ENCODE results near the gene AURKAIP1.

AURKAIP1 gene

GRCh38 chr1:1365875-1366698, 8.9 kb downstream of the AURKAIP1 start:
- no peak for TF ChIP-seq CTCF (IDR thresholded peaks at IDR 0.05; ENCODE audit: control insufficient read depth, insufficient read depth, low read depth, low read length, missing control alignments)
- no peak overlapping the region for H3K4me3 ChIP-seq (ENCODE audit: control insufficient read depth, low read depth, low read length)
- DNase-seq (ENCODE audit: low read depth), result no peak

GRCh38 chr1:1364266-1364665, 10.7 kb downstream of the AURKAIP1 start:
- no peak for TF ChIP-seq CTCF (IDR thresholded peaks at IDR 0.05; ENCODE audit: control insufficient read depth, insufficient read depth, low read depth, low read length, missing control alignments)
- DNase-seq (ENCODE audit: low read depth), result no peak
- H3K4me3 ChIP-seq (ENCODE audit: control insufficient read depth, low read depth, low read length), result no peak overlapping the region

- H3K4me3 ChIP-seq (ENCODE audit: control insufficient read depth, low read depth, low read length), result peak overlapping the region; percentile 44
- no peak for DNase-seq (ENCODE audit: low read depth)
- peak; percentile 38 for TF ChIP-seq CTCF (IDR thresholded peaks at IDR 0.05; ENCODE audit: control insufficient read depth, insufficient read depth, low read depth, low read length, missing control alignments)
These were observed 13.0 kb downstream of the AURKAIP1 start for GRCh38 chr1:1361982-1362423.

GRCh38 chr1:1361233-1361981, 13.6 kb downstream of the AURKAIP1 start:
- DNase-seq (ENCODE audit: low read depth), result no peak
- no peak for TF ChIP-seq CTCF (IDR thresholded peaks at IDR 0.05; ENCODE audit: control insufficient read depth, insufficient read depth, low read depth, low read length, missing control alignments)

GRCh38 chr1:1360506-1361169, 14.4 kb downstream of the AURKAIP1 start:
- DNase-seq (ENCODE audit: low read depth), result peak; percentile 79
- no peak for TF ChIP-seq CTCF (IDR thresholded peaks at IDR 0.05; ENCODE audit: control insufficient read depth, insufficient read depth, low read depth, low read length, missing control alignments)
- peak overlapping the region; percentile 44 for H3K4me3 ChIP-seq (ENCODE audit: control insufficient read depth, low read depth, low read length)

More at GRCh38 chr1:1361233-1361981, 13.6 kb downstream of the AURKAIP1 start:
- peak overlapping the region; percentile 44 for H3K4me3 ChIP-seq (ENCODE audit: control insufficient read depth, low read depth, low read length)

- no peak for TF ChIP-seq CTCF (IDR thresholded peaks at IDR 0.05; ENCODE audit: control insufficient read depth, insufficient read depth, low read depth, low read length, missing control alignments)
- H3K4me3 ChIP-seq (ENCODE audit: control insufficient read depth, low read depth, low read length), result peak overlapping the region; percentile 38
- DNase-seq (ENCODE audit: low read depth), result peak; percentile 70
These were observed 15.1 kb downstream of the AURKAIP1 start for GRCh38 chr1:1359664-1360468.

Data from AG09309 (cell line).